GM15510 (cell line): Measurements from ENCODE around the gene ATF6B.

Experiments used
- POLR2A ChIP-seq: IDR thresholded peaks from 3 replicates; pipeline ENCODE4 v1.6.1; 2011; ENCODE audit warnings: borderline replicate concordance; ENCODE audit not compliant: insufficient read length; ENCODE audit errors: extremely low read depth

ATF6B gene

DNA sequence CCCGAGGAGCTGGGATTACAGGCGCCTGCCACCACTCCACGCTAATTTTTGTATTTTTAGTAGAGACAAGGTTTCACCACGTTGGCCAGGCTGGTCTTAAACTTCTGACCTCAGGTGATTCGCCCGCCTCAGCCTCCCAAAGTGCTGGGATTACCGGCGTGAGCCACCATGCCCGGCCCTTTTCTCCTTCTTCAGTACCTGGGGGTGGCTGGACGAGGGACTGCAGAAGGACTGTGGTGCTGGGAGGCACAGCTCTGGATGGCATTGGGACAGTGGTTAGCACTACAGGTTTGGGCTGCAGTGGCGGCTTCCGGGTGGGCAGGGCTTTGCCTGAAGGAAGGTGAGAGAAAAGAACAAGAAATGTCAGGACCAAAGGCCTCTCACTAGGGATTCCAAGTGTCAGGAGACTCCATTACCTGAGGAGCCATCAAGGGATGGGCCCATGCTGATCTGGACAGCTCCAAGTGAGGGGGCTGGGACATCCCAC, 7.4 kb downstream of the ATF6B start:
- TF ChIP-seq POLR2A: no peak

GRCh38 chr6:32118782-32119628, 9.0 kb downstream of the ATF6B start:
- TF ChIP-seq POLR2A: no peak

DNA sequence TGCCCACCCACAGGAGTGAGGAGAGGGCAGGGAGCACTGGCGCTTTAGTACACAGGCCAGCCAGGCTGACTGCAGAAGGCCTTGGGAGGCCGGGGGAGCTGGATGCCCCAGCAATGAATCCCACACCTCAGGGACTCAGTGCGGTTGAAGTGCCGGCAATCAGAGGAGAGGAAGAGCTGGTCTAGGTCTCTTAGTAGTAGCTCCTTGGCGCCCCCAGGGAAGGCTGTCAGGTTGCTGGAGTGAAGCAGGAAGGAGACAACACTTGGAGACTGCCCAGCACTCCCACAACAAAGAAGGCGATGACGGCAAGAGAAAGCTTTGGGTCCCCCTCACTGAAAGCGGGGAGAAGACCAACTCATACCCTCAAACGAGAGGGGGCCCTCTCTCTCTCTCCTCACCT, 10.6 kb downstream of the ATF6B start:
- TF ChIP-seq POLR2A: no peak

DNA sequence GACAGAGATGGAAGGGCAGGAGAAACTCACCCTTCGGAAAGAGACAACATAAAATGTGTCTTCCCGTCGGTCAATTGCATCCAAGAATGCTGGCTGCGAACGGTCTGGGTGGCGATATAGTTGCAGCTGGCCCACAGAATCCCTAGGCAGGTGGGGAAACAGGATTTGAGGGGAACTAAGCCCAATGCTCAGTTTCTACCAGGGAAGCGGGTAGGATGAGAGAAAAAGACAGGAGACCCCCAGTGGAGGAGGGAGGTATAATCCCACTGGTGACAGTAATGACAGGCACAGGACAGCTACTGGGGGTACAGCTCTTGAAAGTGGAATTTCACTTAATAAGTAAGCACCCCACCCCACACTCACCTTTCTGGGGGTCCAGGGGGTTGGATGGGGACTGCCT, 11.4 kb downstream of the ATF6B start:
- no peak for TF ChIP-seq POLR2A

DNA sequence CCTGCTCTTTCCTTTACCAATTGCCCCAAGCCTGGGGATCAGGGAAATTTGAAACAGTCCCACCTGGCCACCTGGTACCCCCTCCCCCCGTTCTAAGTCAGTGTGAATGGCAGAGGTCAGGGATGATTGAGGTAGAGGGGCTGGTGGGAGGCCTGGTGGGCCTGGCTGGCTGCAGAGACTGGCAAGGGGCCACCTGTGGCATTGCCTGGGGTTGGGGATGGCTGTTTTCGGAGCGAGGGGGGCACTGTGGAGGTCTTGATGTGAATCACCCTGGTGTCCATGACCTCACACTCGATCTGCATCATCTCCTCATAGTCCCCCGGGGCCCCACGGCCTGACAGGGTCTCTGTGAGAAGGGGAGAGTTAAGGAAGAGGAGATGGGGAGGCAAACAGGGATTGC, 12.4 kb downstream of the ATF6B start:
- TF ChIP-seq POLR2A: no peak

DNA sequence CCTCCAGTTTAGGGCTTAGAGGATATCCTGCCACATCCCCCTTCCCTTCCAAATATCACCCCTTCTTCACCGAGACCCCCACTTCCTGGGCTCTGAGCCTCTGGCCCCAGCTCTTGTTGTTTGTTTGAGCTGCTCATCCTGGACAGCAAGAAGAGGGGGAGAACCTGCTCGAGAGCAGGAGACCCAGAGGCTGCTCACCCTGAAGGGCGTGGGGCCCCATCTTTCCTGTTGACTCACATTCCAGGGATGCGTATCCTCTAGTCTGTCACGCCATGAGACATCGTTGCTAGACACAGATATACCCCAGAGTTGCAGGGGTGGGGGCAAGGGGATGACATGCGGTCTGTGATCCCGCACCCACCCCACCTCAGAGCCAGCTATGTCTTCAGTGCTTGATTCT, 13.2 kb downstream of the ATF6B start:
- TF ChIP-seq POLR2A: no peak

GRCh38 chr6:32113386-32114352, 14.4 kb downstream of the ATF6B start:
- TF ChIP-seq POLR2A: no peak

GRCh38 chr6:32112431-32112980, 15.5 kb downstream of the ATF6B start:
- TF ChIP-seq POLR2A: no peak

- TF ChIP-seq POLR2A: no peak
Measured at GRCh38 chr6:32111424-32112066, 16.5 kb downstream of the ATF6B start.

DNA sequence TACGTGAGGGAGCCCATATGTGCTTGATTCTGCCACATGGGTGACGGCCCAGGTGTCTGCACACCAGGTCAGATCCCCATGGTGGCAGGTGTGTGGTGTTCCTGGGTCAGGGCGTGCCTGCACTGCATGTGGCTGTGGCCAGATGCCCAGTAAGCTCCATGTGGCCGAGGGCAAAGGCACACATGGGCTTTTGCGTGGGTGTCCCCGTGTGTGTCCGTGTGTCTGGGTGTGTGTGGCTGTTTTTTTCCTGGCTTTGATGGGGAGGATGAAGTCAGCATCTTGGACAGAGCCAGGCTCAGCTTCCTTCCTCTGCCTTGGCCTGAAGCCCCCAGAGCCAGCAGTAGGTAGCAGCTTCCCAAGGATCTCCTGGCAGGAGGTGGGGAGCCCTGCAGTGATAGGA, 17.4 kb downstream of the ATF6B start:
- TF ChIP-seq POLR2A: no peak

GRCh38 chr6:32109765-32110160, 18.3 kb downstream of the ATF6B start:
- no peak for TF ChIP-seq POLR2A

- TF ChIP-seq POLR2A: no peak
Measured at GRCh38 chr6:32109114-32109764, 18.8 kb downstream of the ATF6B start, which contains the start of gene TNXB. Gene TNXB, minus strand, starts transcription at chr6:32109338. Its CDS starts 11,140 bp downstream, at chr6:32098198.

- TF ChIP-seq POLR2A: no peak
Measured at GRCh38 chr6:32108727-32109113, 19.3 kb downstream of the ATF6B start.

DNA sequence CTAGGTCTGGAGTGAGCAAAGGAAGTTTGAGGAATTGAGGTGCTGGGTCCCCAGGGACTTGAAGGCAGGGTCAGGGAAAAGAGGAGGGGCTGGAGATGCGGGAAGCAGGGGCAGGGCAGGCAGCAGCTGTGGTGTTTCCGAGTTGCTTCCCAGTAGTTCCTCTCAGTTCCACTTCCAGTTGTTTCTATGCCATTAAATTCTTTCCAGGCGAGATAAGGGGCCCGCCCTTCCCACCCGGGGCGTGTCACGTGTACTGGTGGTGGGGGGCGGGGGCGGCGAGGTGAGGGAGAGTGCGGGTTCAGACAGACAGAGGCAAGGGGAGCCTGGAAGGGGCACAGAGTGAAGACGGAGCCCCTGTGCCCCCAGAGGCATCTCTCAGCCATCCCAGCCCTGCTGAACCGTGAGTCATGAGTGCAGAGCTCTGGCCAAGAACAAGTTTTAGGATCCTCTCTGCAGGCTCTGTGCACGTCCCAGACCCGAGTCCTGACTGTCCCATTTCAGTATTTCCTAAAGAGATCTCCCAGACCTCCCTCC, 19.9 kb downstream of the ATF6B start:
- TF ChIP-seq POLR2A: no peak
